HG03095 (cell line): ENCODE data around the gene FAM111A.

ENCODE experiments used
- ATAC-seq: cut with Tn5 transposase; IDR thresholded peaks from one replicate; pipeline ENCODE4 v1.9.1; 2021; ENCODE audit warnings: moderate library complexity; ENCODE audit not compliant: unreplicated experiment

Gene FAM111A

DNA sequence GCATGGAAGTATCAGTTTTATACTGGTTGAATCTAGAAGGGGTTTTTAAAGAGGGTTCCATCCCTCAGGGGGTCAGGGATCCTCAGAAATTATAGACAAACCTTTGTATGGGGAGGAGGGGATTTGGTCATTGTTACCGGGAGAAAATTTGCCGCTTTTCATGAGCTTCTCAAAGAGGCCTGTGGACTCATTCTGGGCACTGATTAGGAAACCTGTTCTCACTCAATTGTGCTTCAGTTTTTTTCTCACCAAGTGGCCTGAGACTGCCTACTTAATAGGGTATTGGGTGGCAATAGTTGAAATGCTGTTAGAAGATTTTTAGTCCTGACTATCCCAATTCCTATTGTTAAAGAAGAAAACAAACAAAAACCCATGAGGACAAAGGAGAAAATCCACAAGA lies 56.1 kb downstream of the FAM111A start:
- no peak for ATAC-seq

- ATAC-seq = no peak
Measured at GRCh38 chr11:59199546-59200422, 57.1 kb downstream of the FAM111A start.

DNA sequence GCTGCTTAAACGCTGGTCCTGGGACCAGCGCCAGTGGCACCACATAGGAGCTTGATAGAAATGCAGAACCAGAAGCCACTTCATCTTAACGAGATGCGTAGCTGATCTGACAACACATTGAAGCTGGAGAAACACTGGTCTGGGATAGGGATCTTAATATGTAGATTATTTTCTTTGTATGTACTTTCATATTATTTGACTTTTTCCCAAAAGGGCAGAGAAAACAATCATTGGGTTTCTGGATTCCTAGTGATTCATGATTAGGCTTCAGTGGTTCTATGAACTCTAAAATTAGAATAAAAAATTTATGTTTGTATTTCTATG lies 57.7 kb downstream of the FAM111A start:
- no peak for ATAC-seq

DNA sequence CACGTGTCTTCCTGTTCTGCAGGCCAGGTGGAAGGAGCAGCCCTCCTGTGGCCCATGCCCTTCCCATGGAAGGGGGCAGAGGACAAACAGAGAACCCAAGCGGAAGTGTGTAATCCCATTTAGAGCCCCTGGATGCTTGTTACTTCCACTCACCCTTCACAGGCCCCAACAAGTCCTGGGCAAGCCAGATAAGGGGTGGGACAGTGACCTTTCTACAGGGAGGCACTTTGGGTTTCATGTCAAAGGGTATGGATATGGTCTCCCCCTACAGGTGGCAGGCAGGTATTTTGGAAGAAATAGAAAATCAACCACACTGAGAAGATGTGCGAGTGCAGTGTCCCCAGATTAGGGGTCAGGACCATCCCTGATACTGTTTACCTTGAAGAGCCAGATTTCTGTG lies 58.7 kb downstream of the FAM111A start:
- no peak for ATAC-seq
